Measurements from ENCODE around the gene FBN1.

The FBN1 gene

DNA sequence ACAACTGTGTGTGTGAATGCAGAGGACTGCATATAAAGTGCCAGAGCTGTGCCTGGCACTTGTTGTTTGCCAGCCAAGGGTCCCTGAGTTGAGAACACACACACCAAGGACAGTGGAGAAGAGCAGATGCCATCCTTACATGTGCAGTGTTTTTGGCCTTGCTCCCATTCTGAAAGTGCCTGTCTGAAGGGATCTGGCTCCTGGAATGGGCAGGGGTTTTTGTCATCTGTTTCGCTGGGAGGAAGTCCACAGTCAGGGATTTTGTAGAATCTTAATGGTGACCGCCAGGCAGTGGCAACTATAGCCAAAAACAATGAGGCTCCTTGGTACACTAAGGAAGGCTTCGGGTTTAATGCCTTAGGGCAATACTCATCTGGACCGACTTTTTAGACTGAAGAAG lies 250.5 kb downstream of the FBN1 start:
- TF ChIP-seq, protein P1, sequence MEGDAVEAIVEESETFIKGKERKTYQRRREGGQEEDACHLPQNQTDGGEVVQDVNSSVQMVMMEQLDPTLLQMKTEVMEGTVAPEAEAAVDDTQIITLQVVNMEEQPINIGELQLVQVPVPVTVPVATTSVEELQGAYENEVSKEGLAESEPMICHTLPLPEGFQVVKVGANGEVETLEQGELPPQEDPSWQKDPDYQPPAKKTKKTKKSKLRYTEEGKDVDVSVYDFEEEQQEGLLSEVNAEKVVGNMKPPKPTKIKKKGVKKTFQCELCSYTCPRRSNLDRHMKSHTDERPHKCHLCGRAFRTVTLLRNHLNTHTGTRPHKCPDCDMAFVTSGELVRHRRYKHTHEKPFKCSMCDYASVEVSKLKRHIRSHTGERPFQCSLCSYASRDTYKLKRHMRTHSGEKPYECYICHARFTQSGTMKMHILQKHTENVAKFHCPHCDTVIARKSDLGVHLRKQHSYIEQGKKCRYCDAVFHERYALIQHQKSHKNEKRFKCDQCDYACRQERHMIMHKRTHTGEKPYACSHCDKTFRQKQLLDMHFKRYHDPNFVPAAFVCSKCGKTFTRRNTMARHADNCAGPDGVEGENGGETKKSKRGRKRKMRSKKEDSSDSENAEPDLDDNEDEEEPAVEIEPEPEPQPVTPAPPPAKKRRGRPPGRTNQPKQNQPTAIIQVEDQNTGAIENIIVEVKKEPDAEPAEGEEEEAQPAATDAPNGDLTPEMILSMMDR (IDR thresholded peaks at IDR 0.05) = no peak

DNA sequence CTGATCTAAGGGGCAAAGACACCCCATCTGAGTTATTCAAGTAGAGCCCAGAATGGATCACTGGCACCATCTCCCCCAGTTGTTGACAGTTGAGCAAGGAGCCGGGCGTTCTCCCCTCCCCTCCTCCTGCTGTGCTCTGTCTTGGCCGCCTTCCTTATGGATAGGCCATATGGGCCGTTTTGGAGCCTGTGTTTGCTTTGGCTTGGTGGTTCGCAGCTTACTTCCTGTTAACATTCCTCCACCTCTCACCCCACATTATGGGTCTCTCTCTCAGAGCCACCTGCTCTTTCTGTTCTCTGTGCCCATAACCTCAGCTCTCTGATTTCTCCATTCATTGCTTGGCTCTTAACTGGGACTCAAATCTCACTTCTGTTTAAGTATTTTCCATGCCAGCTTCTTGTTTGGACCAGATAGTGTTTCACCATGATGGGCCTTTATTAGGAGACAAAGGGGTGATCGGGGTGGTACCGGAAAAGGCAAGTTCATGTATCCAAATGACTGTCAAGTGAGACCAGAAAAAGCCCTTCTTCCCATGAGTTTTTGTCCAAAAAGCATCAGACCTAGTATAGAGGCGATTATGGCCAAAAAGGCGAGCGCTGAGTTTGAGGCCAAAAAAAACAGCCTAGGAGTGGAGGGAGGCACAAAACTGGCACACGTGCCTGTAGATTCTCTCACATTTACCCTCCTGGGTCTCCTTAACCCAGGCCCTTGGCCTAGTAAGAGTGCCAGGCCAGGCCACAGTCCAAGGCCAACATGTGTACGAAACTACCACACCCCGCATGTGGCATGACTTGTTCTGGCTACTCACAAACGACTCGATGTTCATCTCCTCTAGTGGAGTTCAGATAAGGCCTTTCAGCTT lies 251.6 kb downstream of the FBN1 start:
- TF ChIP-seq, protein P1 (IDR thresholded peaks at IDR 0.05) = no peak

DNA sequence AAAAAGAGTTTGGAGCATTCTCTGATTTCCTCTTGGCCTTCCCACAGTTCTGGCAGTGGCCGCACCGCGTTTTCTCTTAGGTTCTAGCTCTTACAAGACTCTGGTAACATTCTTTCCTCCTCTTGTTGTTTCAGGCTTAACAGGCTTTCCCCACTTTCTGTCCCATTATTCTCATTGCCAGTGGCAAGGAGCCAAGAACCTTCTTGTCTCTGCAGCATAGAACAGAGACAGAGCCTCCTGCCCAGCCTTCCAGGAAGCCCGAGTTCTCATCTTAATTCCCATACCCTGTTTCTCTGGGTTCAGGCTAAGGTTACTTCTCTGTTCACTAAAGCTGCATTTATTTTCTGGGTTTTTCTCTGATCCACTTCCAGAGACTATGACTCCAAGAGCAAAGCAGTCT lies 253.2 kb downstream of the FBN1 start:
- TF ChIP-seq, protein P1 (IDR thresholded peaks at IDR 0.05) = no peak

DNA sequence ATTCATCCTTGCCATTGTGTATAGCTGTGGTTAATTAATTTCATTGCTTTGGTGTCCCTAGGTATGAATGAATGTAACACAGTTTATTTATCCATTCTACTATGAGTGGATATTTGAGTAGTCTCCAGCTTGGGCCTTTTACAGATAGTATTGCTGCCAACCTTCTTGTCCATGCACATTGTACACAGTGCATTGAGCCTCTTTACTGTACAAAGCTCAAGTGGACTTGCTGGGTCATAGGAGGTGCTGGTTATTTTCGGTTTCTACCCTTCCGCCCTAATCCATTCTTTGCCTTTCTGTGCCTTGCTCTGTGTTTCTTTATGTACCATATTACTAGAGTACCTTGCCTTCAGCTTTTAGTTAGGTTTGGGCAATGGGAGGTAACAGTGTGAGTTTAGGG lies 253.6 kb downstream of the FBN1 start:
- TF ChIP-seq, protein P1 (IDR thresholded peaks at IDR 0.05) = no peak

DNA sequence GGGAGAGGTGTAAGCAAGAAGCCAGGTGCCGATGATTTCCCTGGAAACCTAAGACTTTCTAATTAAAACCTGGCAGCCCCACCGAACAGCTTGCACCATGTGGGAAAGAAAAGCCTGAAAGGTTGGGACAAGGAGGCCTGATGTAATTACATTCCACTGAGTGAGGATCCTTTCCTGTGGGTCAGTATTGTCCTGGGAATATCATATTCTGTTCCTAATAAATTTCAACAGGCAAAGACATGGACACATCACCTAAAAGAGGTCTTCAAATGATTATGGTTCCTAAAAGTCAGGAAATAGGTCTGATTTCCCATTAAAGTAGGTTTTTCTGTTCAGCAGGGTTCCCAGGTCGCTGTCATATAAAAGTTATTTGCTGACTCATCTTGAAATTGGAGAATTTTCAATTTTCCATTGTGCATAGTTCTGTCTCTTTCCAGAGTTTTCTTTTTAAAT lies 255.8 kb downstream of the FBN1 start:
- TF ChIP-seq, protein P1 (IDR thresholded peaks at IDR 0.05) = no peak

DNA sequence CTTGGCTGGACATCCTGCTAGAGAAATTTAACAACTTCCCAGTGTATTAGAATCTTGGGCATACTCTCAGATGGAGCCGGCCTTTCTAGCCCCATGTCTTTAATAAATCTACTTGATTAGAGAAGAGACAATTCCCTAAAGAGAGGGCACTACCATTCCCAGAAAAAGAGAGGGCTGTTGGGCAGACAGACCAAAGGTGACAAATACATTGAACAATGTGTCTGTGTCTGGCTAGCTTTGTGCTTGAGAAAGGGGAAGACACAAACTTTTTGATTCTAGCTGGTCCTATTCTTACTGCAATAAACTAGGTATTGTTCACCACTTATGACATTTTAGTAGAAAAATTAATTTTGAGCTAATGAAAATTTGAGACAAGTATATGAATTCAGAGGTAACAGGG lies 256.6 kb downstream of the FBN1 start:
- TF ChIP-seq, protein P1 (IDR thresholded peaks at IDR 0.05) = no peak

DNA sequence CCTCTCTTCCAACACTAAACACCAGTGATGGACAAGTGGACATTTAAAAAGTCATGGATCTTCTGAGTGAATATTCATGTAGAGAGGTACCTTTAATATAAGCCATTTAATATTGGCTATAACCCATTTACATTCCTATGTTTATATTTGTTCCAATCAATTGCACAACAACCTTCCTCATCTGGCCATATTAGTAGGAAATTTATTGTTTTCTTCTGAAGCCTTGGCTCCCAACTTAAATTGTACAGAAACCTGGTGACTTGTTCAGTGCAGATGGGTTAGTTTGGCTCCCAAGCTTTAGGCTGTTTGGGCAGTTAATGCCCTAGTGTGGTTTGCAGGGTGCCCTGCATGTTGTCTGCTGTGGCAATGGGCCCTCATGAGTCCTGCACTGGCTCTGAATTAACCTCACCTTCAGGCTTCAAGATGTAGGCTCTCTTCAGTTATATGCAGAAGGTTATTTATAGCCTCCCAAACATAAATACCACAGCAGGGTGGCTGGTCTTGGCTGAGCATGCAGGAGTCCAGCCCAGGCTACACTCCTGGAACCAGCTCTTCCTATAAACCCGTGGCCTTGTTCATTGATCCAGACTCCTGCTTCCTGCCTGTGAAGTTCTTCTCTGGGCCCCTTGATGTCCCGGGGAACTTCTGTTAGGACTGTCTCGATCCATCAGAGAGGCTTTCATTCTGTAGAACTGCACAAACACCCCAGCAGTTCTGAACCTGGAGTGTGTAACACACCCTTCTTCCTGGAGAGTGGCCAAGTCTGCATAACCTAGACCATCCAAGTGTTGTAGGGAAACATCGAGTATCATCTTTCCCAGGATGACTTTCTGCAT lies 257.3 kb downstream of the FBN1 start:
- TF ChIP-seq, protein P1 (IDR thresholded peaks at IDR 0.05) = no peak

Data from LNCAP (cell line).